Hepatocyte (in vitro differentiated cells): Measurements from ENCODE around the gene CCDC197.

Experiments
- EZH2 ChIP-seq: fragments of 200-600 bp; sonication (generic); IDR thresholded peaks from 2 replicates; pipeline ENCODE4 v1.6.1; 2016; ENCODE audit warnings: antibody characterized with exemption, mild to moderate bottlenecking, borderline replicate concordance
- EZH2phosphoT487 ChIP-seq: fragments of 200-600 bp; sonication (generic); IDR thresholded peaks from one replicate; pipeline ENCODE4 v1.6.1; 2018; ENCODE audit warnings: antibody characterized with exemption, mild to moderate bottlenecking, low read depth, moderate library complexity; ENCODE audit not compliant: unreplicated experiment, severe bottlenecking
- TF ChIP-seq, protein P1 (sequence below): fragments of 200-600 bp; sonication (generic); IDR thresholded peaks from 2 replicates; pipeline ENCODE4 v1.5.1; 2016; ENCODE audit warnings: antibody characterized with exemption, mild to moderate bottlenecking; ENCODE audit not compliant: poor library complexity

GRCh38 chr14:94052199-94052598 is 55.1 kb downstream of the CCDC197 start:
- TF ChIP-seq, protein P1, sequence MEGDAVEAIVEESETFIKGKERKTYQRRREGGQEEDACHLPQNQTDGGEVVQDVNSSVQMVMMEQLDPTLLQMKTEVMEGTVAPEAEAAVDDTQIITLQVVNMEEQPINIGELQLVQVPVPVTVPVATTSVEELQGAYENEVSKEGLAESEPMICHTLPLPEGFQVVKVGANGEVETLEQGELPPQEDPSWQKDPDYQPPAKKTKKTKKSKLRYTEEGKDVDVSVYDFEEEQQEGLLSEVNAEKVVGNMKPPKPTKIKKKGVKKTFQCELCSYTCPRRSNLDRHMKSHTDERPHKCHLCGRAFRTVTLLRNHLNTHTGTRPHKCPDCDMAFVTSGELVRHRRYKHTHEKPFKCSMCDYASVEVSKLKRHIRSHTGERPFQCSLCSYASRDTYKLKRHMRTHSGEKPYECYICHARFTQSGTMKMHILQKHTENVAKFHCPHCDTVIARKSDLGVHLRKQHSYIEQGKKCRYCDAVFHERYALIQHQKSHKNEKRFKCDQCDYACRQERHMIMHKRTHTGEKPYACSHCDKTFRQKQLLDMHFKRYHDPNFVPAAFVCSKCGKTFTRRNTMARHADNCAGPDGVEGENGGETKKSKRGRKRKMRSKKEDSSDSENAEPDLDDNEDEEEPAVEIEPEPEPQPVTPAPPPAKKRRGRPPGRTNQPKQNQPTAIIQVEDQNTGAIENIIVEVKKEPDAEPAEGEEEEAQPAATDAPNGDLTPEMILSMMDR = no peak
- TF ChIP-seq EZH2phosphoT487 (no peak), EZH2 (no peak)
